ENCODE data around the gene BSND.
A peak's percentile ranks its signal among the peaks of the same experiment; 100 is the strongest.

The BSND gene

GRCh38 chr1:55034476-55035133 is 35.9 kb downstream of the BSND start:
- H3K9ac ChIP-seq (ENCODE audit: low read length in 5 of 5), result no peak overlapping the region
- no peaks in the 10 kb centered on the region for H3K9me3 ChIP-seq (ENCODE audit: control insufficient read depth in 5 of 5, low read length in 5 of 5)
- peaks cover 14 to 37% (median 31%) of the 10 kb centered on the region in 5 donors for H3K27me3 ChIP-seq (ENCODE audit: control insufficient read depth in 5 of 5, insufficient read depth in 4 of 5, low read length in 5 of 5)
- H3K4me3 ChIP-seq (ENCODE audit: low read depth in 1 of 5, low read length in 5 of 5), result no peak overlapping the region
- peaks cover 0 to 7% (median 5%) of the 10 kb centered on the region in 5 donors for H3K4me1 ChIP-seq (ENCODE audit: control insufficient read depth in 5 of 5, insufficient read depth in 5 of 5, low read length in 5 of 5)
- no peak overlapping the region for H3K27ac ChIP-seq (ENCODE audit: low read depth, low read length)
- no peaks in the 10 kb centered on the region for H3K36me3 ChIP-seq (ENCODE audit: control insufficient read depth in 5 of 5, insufficient read depth in 5 of 5, low read length in 5 of 5)

DNA sequence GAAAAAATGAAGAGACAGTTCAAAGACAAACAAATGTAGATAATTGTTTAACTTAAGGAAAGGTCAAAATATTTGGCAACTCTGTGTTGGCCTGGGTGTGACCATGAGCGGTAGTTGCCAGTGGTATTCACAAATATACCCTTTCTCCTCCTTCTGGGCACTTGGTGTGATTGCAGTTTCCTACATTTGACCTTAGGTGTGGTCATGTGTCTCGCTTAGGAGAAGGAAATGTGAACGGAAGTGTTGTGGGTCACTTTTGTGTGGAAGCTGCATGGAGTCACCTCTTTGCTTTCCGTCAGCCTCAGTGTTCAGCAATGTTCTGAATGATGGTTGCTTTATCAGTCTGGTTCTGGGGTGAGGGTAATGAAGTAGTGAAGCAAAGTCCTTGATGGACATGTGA is 37.2 kb downstream of the BSND start:
- no peak overlapping the region for H3K9ac ChIP-seq (ENCODE audit: low read length in 5 of 5)
- no peak overlapping the region for H3K27ac ChIP-seq (ENCODE audit: low read depth, low read length)
- no peak overlapping the region for H3K4me3 ChIP-seq (ENCODE audit: low read depth in 1 of 5, low read length in 5 of 5)
- H3K36me3 ChIP-seq (ENCODE audit: control insufficient read depth in 5 of 5, insufficient read depth in 5 of 5, low read length in 5 of 5), result no peaks in the 10 kb centered on the region
- H3K9me3 ChIP-seq (ENCODE audit: control insufficient read depth in 5 of 5, low read length in 5 of 5), result no peaks in the 10 kb centered on the region
- peaks cover 0 to 20% (median 11%) of the 10 kb centered on the region in 5 donors for H3K4me1 ChIP-seq (ENCODE audit: control insufficient read depth in 5 of 5, insufficient read depth in 5 of 5, low read length in 5 of 5)
- peaks cover 14 to 50% (median 44%) of the 10 kb centered on the region in 5 donors for H3K27me3 ChIP-seq (ENCODE audit: control insufficient read depth in 5 of 5, insufficient read depth in 4 of 5, low read length in 5 of 5)

DNA sequence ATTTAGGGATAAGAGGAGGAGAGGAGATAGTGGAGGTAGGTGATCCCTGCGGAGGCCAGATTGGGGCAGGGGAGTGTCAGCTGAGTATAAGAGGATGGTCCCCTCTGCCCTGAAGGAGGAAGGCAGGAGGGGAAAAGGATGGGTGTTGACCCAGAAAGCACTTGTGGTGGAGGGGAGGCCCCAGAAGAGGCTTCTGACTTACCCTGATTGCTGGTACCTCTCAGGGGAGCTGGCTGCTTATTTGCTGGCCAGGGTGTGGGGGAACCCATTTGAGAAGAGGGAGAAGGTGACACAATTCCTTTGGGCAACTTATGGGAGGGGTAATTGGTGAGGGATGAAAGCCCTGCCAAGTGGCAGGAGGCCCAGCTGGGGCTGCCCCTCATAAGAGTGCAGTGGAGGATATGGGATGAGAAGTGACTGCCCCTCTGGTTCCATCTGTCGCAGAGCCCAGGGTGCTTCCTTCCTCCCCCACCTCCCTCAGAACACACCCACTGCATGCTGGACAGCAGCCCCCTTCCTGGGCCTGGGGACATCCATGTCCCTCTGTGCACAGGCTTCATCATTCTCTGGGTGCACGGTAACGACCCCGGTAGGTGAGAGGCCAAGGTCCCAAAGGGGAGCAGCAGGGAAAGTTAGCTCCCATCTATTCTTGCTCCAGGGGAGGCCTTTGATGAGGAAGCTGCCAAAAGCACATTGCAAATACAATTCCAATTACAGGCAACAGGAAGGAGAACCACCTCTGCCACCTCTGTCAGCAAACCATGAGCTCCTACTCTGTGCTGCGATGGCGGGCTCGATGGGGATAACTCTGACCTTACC is 39.2 kb downstream of the BSND start:
- H3K4me1 ChIP-seq (ENCODE audit: control insufficient read depth in 5 of 5, insufficient read depth in 5 of 5, low read length in 5 of 5), result peaks cover 0 to 22% (median 11%) of the 10 kb centered on the region in 5 donors
- peaks cover 14 to 52% (median 48%) of the 10 kb centered on the region in 5 donors for H3K27me3 ChIP-seq (ENCODE audit: control insufficient read depth in 5 of 5, insufficient read depth in 4 of 5, low read length in 5 of 5)
- no peaks in the 10 kb centered on the region for H3K9me3 ChIP-seq (ENCODE audit: control insufficient read depth in 5 of 5, low read length in 5 of 5)
- H3K36me3 ChIP-seq (ENCODE audit: control insufficient read depth in 5 of 5, insufficient read depth in 5 of 5, low read length in 5 of 5), result no peaks in the 10 kb centered on the region
- no peak overlapping the region for H3K27ac ChIP-seq (ENCODE audit: low read depth, low read length)
- no peak overlapping the region for H3K4me3 ChIP-seq (ENCODE audit: low read depth in 1 of 5, low read length in 5 of 5)
- no peak overlapping the region for H3K9ac ChIP-seq (ENCODE audit: low read length in 5 of 5)

DNA sequence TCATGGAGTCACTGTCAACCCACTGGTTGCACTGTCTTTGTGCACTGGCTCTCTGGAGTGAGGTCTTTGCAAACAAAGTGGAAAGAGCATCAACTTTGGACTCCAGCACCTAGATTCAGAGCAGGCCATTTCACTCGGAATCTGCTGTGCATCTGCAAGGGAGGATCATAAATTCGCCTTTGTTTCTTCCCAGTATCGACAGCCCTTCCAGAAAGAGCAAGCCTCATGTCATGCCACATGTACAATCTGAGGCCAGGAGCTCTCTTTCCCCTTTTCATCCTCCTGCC is 39.8 kb downstream of the BSND start:
- no peak overlapping the region for H3K27ac ChIP-seq (ENCODE audit: low read depth, low read length)
- no peaks in the 10 kb centered on the region for H3K36me3 ChIP-seq (ENCODE audit: control insufficient read depth in 5 of 5, insufficient read depth in 5 of 5, low read length in 5 of 5)
- H3K4me1 ChIP-seq (ENCODE audit: control insufficient read depth in 5 of 5, insufficient read depth in 5 of 5, low read length in 5 of 5), result peaks cover 0 to 22% (median 11%) of the 10 kb centered on the region in 5 donors
- H3K27me3 ChIP-seq (ENCODE audit: control insufficient read depth in 5 of 5, insufficient read depth in 4 of 5, low read length in 5 of 5), result peaks cover 14 to 49% (median 48%) of the 10 kb centered on the region in 5 donors
- no peaks in the 10 kb centered on the region for H3K9me3 ChIP-seq (ENCODE audit: control insufficient read depth in 5 of 5, low read length in 5 of 5)
- no peak overlapping the region for H3K9ac ChIP-seq (ENCODE audit: low read length in 5 of 5)
- H3K4me3 ChIP-seq (ENCODE audit: low read depth in 1 of 5, low read length in 5 of 5), result no peak overlapping the region

DNA sequence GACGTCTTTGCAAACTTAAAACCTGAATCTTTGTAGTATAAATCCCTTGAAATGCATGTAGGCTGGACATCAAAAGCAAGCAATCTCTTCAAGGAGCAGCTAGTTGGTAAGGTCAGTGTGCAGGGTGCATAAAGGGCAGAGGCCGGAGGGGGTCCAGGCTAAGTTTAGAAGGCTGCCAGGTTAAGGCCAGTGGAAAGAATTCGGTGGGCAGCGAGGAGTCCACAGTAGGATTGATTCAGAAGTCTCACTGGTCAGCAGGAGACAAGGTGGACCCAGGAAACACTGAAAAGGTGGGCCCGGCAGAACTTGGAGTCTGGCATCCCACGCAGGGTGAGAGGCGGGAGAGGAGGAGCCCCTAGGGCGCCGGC is 40.2 kb downstream of the BSND start:
- Histone ChIP-seq H3K4me3 (ENCODE audit: low read depth in 1 of 5, low read length in 5 of 5) (no peak overlapping the region), H3K27ac (ENCODE audit: low read depth, low read length) (no peak overlapping the region), H3K4me1 (ENCODE audit: control insufficient read depth in 5 of 5, insufficient read depth in 5 of 5, low read length in 5 of 5) (peaks cover 0 to 22% (median 11%) of the 10 kb centered on the region in 5 donors), H3K36me3 (ENCODE audit: control insufficient read depth in 5 of 5, insufficient read depth in 5 of 5, low read length in 5 of 5) (no peaks in the 10 kb centered on the region), H3K9me3 (ENCODE audit: control insufficient read depth in 5 of 5, low read length in 5 of 5) (no peaks in the 10 kb centered on the region), H3K9ac (ENCODE audit: low read length in 5 of 5) (no peak overlapping the region), H3K27me3 (ENCODE audit: control insufficient read depth in 5 of 5, insufficient read depth in 4 of 5, low read length in 5 of 5) (peaks cover 14 to 45% (median 44%) of the 10 kb centered on the region in 5 donors)

DNA sequence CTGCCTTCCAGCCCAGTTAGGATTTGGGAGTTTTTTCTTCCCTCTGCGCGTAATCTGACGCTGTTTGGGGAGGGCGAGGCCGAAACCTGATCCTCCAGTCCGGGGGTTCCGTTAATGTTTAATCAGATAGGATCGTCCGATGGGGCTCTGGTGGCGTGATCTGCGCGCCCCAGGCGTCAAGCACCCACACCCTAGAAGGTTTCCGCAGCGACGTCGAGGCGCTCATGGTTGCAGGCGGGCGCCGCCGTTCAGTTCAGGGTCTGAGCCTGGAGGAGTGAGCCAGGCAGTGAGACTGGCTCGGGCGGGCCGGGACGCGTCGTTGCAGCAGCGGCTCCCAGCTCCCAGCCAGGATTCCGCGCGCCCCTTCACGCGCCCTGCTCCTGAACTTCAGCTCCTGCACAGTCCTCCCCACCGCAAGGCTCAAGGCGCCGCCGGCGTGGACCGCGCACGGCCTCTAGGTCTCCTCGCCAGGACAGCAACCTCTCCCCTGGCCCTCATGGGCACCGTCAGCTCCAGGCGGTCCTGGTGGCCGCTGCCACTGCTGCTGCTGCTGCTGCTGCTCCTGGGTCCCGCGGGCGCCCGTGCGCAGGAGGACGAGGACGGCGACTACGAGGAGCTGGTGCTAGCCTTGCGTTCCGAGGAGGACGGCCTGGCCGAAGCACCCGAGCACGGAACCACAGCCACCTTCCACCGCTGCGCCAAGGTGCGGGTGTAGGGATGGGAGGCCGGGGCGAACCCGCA is 40.8 kb downstream of the BSND start, which contains the start of gene PCSK9:
Gene PCSK9 (plus strand): TSS at position 207 of the 741 bp plus-strand sequence. CDS start 290 bp downstream, at position 497.
- Histone ChIP-seq H3K36me3 (ENCODE audit: control insufficient read depth in 5 of 5, insufficient read depth in 5 of 5, low read length in 5 of 5) (no peaks in the 10 kb centered on the region), H3K4me3 (ENCODE audit: low read depth in 1 of 5, low read length in 5 of 5) (peak within 1 kb of the TSS in 2 of 5 donors; percentile 5 to 66), H3K27me3 (ENCODE audit: control insufficient read depth in 5 of 5, insufficient read depth in 4 of 5, low read length in 5 of 5) (peaks cover 14 to 45% (median 42%) of the 10 kb centered on the region in 5 donors), H3K4me1 (ENCODE audit: control insufficient read depth in 5 of 5, insufficient read depth in 5 of 5, low read length in 5 of 5) (peaks cover 0 to 22% (median 11%) of the 10 kb centered on the region in 5 donors), H3K27ac (ENCODE audit: low read depth, low read length) (no peak within 1 kb of the TSS), H3K9ac (ENCODE audit: low read length in 5 of 5) (no peak within 1 kb of the TSS), H3K9me3 (ENCODE audit: control insufficient read depth in 5 of 5, low read length in 5 of 5) (no peaks in the 10 kb centered on the region)

GRCh38 chr1:55040083-55040932 is 41.6 kb downstream of the BSND start:
- Histone ChIP-seq H3K27me3 (ENCODE audit: control insufficient read depth in 5 of 5, insufficient read depth in 4 of 5, low read length in 5 of 5) (peaks cover 14 to 45% (median 37%) of the 10 kb centered on the region in 5 donors), H3K27ac (ENCODE audit: low read depth, low read length) (no peak overlapping the region), H3K4me3 (ENCODE audit: low read depth in 1 of 5, low read length in 5 of 5) (peak overlapping the region in 1 of 5 donors; percentile 66), H3K9ac (ENCODE audit: low read length in 5 of 5) (no peak overlapping the region), H3K36me3 (ENCODE audit: control insufficient read depth in 5 of 5, insufficient read depth in 5 of 5, low read length in 5 of 5) (no peaks in the 10 kb centered on the region), H3K9me3 (ENCODE audit: control insufficient read depth in 5 of 5, low read length in 5 of 5) (no peaks in the 10 kb centered on the region), H3K4me1 (ENCODE audit: control insufficient read depth in 5 of 5, insufficient read depth in 5 of 5, low read length in 5 of 5) (peaks cover 0 to 22% (median 11%) of the 10 kb centered on the region in 5 donors)

- H3K4me1 ChIP-seq (ENCODE audit: control insufficient read depth in 5 of 5, insufficient read depth in 5 of 5, low read length in 5 of 5), result peaks cover 0 to 22% (median 11%) of the 10 kb centered on the region in 5 donors
- no peak overlapping the region for H3K9ac ChIP-seq (ENCODE audit: low read length in 5 of 5)
- H3K36me3 ChIP-seq (ENCODE audit: control insufficient read depth in 5 of 5, insufficient read depth in 5 of 5, low read length in 5 of 5), result no peaks in the 10 kb centered on the region
- no peaks in the 10 kb centered on the region for H3K9me3 ChIP-seq (ENCODE audit: control insufficient read depth in 5 of 5, low read length in 5 of 5)
- H3K4me3 ChIP-seq (ENCODE audit: low read depth in 1 of 5, low read length in 5 of 5), result no peak overlapping the region
- H3K27ac ChIP-seq (ENCODE audit: low read depth, low read length), result no peak overlapping the region
- H3K27me3 ChIP-seq (ENCODE audit: control insufficient read depth in 5 of 5, insufficient read depth in 4 of 5, low read length in 5 of 5), result peaks cover 14 to 45% (median 37%) of the 10 kb centered on the region in 5 donors
Observed at GRCh38 chr1:55040933-55041494, 42.3 kb downstream of the BSND start.

DNA sequence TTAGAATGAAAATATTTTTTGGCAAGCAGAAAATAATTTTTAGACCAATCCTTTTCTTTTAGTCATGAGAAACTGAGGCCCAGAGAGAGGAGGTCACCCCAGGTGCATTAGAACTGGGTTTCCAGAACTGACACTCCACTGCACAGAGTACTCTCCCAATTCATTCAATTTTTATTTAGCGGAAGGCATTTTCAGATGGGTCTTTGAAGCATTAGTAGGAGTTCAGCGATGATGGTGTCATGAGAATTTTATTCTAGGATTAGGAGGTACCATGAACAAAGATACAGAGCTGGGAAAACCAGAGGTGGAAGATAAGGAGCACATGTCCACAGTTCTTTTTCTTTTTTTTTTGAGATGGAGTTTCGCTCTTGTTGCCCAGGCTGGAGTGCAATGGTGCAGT is 42.9 kb downstream of the BSND start:
- no peak overlapping the region for H3K27ac ChIP-seq (ENCODE audit: low read depth, low read length)
- peaks cover 0 to 22% (median 11%) of the 10 kb centered on the region in 5 donors for H3K4me1 ChIP-seq (ENCODE audit: control insufficient read depth in 5 of 5, insufficient read depth in 5 of 5, low read length in 5 of 5)
- no peaks in the 10 kb centered on the region for H3K9me3 ChIP-seq (ENCODE audit: control insufficient read depth in 5 of 5, low read length in 5 of 5)
- H3K9ac ChIP-seq (ENCODE audit: low read length in 5 of 5), result no peak overlapping the region
- H3K27me3 ChIP-seq (ENCODE audit: control insufficient read depth in 5 of 5, insufficient read depth in 4 of 5, low read length in 5 of 5), result peaks cover 14 to 43% (median 37%) of the 10 kb centered on the region in 5 donors
- no peaks in the 10 kb centered on the region for H3K36me3 ChIP-seq (ENCODE audit: control insufficient read depth in 5 of 5, insufficient read depth in 5 of 5, low read length in 5 of 5)
- H3K4me3 ChIP-seq (ENCODE audit: low read depth in 1 of 5, low read length in 5 of 5), result no peak overlapping the region
